Stimulated activated CD4-positive, alpha-beta T cell treated with anti-CD3 and anti-CD28 coated beads, Interleukin-4, amount 100 ng/mL, for 24 hours (primary cell): ENCODE data around the gene KIF5C.

Source experiments
- DNase-seq: peaks from one replicate; pipeline ENCODE4 v3.0.0-alpha.2; 2020

Gene KIF5C

GRCh38 chr2:148888003-148888501 is 13.0 kb downstream of the KIF5C start:
- no peak for DNase-seq

GRCh38 chr2:148888986-148889385 is 14.0 kb downstream of the KIF5C start:
- DNase-seq: no peak

- DNase-seq: no peak
Measured at GRCh38 chr2:148893906-148894305, 18.9 kb downstream of the KIF5C start.

- DNase-seq: no peak
Measured at GRCh38 chr2:148896136-148896535, 21.1 kb downstream of the KIF5C start.

GRCh38 chr2:148899638-148900318 is 24.8 kb downstream of the KIF5C start:
- no peak for DNase-seq

GRCh38 chr2:148900350-148900837 is 25.4 kb downstream of the KIF5C start:
- DNase-seq: no peak

- no peak for DNase-seq
Measured at GRCh38 chr2:148901142-148901541, 26.1 kb downstream of the KIF5C start.

- no peak for DNase-seq
Measured at GRCh38 chr2:148902798-148903197, 27.8 kb downstream of the KIF5C start.

- no peak for DNase-seq
Measured at GRCh38 chr2:148903294-148903693, 28.3 kb downstream of the KIF5C start.

- DNase-seq: no peak
Measured at GRCh38 chr2:148903979-148904378, 29.0 kb downstream of the KIF5C start.

GRCh38 chr2:148906124-148906523 is 31.1 kb downstream of the KIF5C start:
- DNase-seq: no peak

GRCh38 chr2:148907085-148907785 is 32.2 kb downstream of the KIF5C start:
- DNase-seq: no peak

GRCh38 chr2:148909114-148909513 is 34.1 kb downstream of the KIF5C start:
- DNase-seq: no peak

- no peak for DNase-seq
Measured at GRCh38 chr2:148913061-148913460, 38.0 kb downstream of the KIF5C start.

GRCh38 chr2:148913492-148913891 is 38.5 kb downstream of the KIF5C start:
- no peak for DNase-seq

GRCh38 chr2:148914463-148914862 is 39.4 kb downstream of the KIF5C start:
- DNase-seq: no peak

- DNase-seq: no peak
Measured at GRCh38 chr2:148917431-148917830, 42.4 kb downstream of the KIF5C start.

- no peak for DNase-seq
Measured at GRCh38 chr2:148918554-148918953, 43.5 kb downstream of the KIF5C start.

GRCh38 chr2:148920559-148920958 is 45.5 kb downstream of the KIF5C start:
- DNase-seq: no peak

- DNase-seq: no peak
Measured at GRCh38 chr2:148922062-148922461, 47.0 kb downstream of the KIF5C start.

GRCh38 chr2:148922776-148923475 is 47.9 kb downstream of the KIF5C start:
- no peak for DNase-seq

- no peak for DNase-seq
Measured at GRCh38 chr2:148924514-148925178, 49.6 kb downstream of the KIF5C start.
